Heart left ventricle (tissue), 16 donors: ENCODE data around the gene NCAM1. TPM values are rescaled to one million over a fixed set of nuclear protein-coding genes. Genes with fewer than 3 reads are reported as not detected.

Experiments
- ATAC-seq, 4 donors: fragments of 200-7000 bp; cut with Tn5 transposase; one replicate each; pipeline ENCODE4 v1.9.1; 2020 to 2022; ENCODE audit warnings: moderate library complexity in 4 of 4, mild to moderate bottlenecking in 3 of 4, moderate number of reproducible peaks in 1 of 4
- DNase-seq, 5 donors: peaks; one replicate each; pipeline ENCODE4 v3.0.0-alpha.2; 2020
- H3K27ac ChIP-seq, 12 donors: fragments of 200-600 bp; sonication (generic) in 4 of 12; one replicate each; pipeline versions ENCODE4 v1.5.0 to v1.8.0; 2016 to 2022; ENCODE audit warnings: mild to moderate bottlenecking in 2 of 12
- H3K27me3 ChIP-seq, 9 donors: fragments of 200-600 bp; sonication (generic) in 2 of 9; one replicate each; pipeline versions ENCODE4 v1.5.1 to v1.8.0; 2016 to 2022; ENCODE audit warnings: mild to moderate bottlenecking in 3 of 9
- H3K36me3 ChIP-seq, 9 donors: fragments of 200-600 bp; sonication (generic) in 2 of 9; one replicate each; pipeline versions ENCODE4 v1.5.0 to v1.8.0; 2018 to 2022; ENCODE audit warnings: mild to moderate bottlenecking in 2 of 9
- H3K4me1 ChIP-seq, 12 donors: fragments of 200-600 bp; sonication (generic) in 4 of 12; one replicate each; pipeline versions ENCODE4 v1.5.0 to v1.8.0; 2016 to 2022; ENCODE audit warnings: mild to moderate bottlenecking in 3 of 12
- H3K4me3 ChIP-seq, 12 donors: fragments of 200-600 bp; sonication (generic) in 4 of 12; one replicate each; pipeline versions ENCODE4 v1.5.0 to v1.8.0; 2017 to 2022; ENCODE audit warnings: mild to moderate bottlenecking in 9 of 12, moderate library complexity in 4 of 12
- H3K9me3 ChIP-seq, 12 donors: fragments of 200-600 bp; sonication (generic) in 4 of 12; one replicate each; pipeline versions ENCODE4 v1.5.0 to v1.8.0; 2016 to 2022; ENCODE audit warnings: mild to moderate bottlenecking in 1 of 12
- POLR2A ChIP-seq, 2 donors: fragments of 450-650 bp; IDR thresholded peaks; one replicate each; pipeline ENCODE4 v1.6.1; 2017; ENCODE audit warnings: antibody characterized with exemption in 2 of 2, mild to moderate bottlenecking in 2 of 2, moderate library complexity in 2 of 2
- WGBS, 4 donors: extraction: QIAGEN DNeasy Blood & Tissue Kit in 2 of 4; methylation state at CpG; one replicate each; pipeline versions ENCODE4 v1.1.5 to v1.1.7; 2013 to 2018; 5-methylcytosine and 5-hydroxymethylcytosine counted together
- intact Hi-C, 10 donors: fragments of 100-400 bp; cut with DNase I; formaldehyde crosslinking; loops; one replicate each; pipeline versions ENCODE4 v1.11.1 to v1.14.2; 2022
- polyA plus RNA-seq, 2 donors: library from polyadenylated mRNA; stranded (reverse); fragments of 200-250 nt; gene quantifications; one replicate each; pipeline ENCODE4 v1.2.3, GENCODE V29; 2013
- total RNA-seq, 9 donors: library from RNA; depleted of rRNA in 2 of 9; stranded (reverse); fragments of >200 nt in 2 of 9; fragmentation: NEBNext Ultra II Directional in 3 of 9; extraction: Animal tissue kit (Norgen Biotek cat#: 25700) in 3 of 9; gene quantifications; one replicate each; pipeline versions ENCODE4 v1.1.0 to v1.2.4, GENCODE V29; 2016 to 2023
- TF ChIP-seq, protein P1 (sequence below), 12 donors: fragments of 200-600 bp; sonication (generic) in 4 of 12; IDR thresholded peaks; one replicate each; pipeline versions ENCODE4 v1.5.0 to v1.8.0; 2018 to 2022; ENCODE audit warnings: antibody characterized with exemption in 12 of 12, mild to moderate bottlenecking in 5 of 12
- donor health status: ischemic (EF 13 %, LVEDD 7.1; RV severe dilation, severe dysfunction).
- donor health status: healthy with polysubstance abuse.
- donor health status: DM: no; HTN: yes; CAD: no.
- donor health status: DM: no; HTN: no; CAD: no.
- donor health status: ischemic (EF 25% LVEDD 6.9; RV normal size, moderate dysfunction).
- donor health status: ischemic (EF 25% LVEDD 5.7; RV mildly dilated, moderate dysfunction).
- donor health status: healthy.
- donor health status: DM: yes; HTN: yes; CAD: no.
- donor health status: ischemic (EF 35%, LVEDD 5.7; RV mildly dilated, moderate dysfunction).
- donor health status: nonischemic (EF 11% LVEDD 7.7; RV severe dilation, severe dysfunction).
- donor health status: DM: yes; HTN: yes; CAD: no.
- donor health status: PGD.
- donor health status: ischemic (EF 29% LVEDD 5.4; RV normal size, mild dysfunction).
- donor health status: nonischemic (EF 23%, LVEDD 6.1; RV moderate dilation, normal function).

Gene NCAM1
- total and polyA plus RNA-seq, 11 donors: 78.0 to 753 (median 389) TPM

GRCh38 chr11:113077379-113077778 is 116.2 kb downstream of the NCAM1 start:
- Histone ChIP-seq H3K9me3 (no peaks in the 10 kb centered on the region), H3K4me3 (no peak overlapping the region), H3K27ac (peak overlapping the region in 2 of 12 donors; percentile 18 to 69), H3K36me3 (no peaks in the 10 kb centered on the region), H3K27me3 (no peaks in the 10 kb centered on the region), H3K4me1 (peaks cover 0 to 41% (median 8%) of the 10 kb centered on the region in 12 donors)
- TF ChIP-seq, protein P1, sequence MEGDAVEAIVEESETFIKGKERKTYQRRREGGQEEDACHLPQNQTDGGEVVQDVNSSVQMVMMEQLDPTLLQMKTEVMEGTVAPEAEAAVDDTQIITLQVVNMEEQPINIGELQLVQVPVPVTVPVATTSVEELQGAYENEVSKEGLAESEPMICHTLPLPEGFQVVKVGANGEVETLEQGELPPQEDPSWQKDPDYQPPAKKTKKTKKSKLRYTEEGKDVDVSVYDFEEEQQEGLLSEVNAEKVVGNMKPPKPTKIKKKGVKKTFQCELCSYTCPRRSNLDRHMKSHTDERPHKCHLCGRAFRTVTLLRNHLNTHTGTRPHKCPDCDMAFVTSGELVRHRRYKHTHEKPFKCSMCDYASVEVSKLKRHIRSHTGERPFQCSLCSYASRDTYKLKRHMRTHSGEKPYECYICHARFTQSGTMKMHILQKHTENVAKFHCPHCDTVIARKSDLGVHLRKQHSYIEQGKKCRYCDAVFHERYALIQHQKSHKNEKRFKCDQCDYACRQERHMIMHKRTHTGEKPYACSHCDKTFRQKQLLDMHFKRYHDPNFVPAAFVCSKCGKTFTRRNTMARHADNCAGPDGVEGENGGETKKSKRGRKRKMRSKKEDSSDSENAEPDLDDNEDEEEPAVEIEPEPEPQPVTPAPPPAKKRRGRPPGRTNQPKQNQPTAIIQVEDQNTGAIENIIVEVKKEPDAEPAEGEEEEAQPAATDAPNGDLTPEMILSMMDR (IDR thresholded peaks at IDR 0.05): no peak
- no peak for TF ChIP-seq POLR2A (IDR thresholded peaks at IDR 0.05)
- WGBS, 4 donors: 40 to 59% (median 55%) methylated on average over 6 of the region's 6 CpGs
- DNase-seq (no peak), ATAC-seq (peak; percentile 42 to 54 (median 44))
- intact Hi-C loops: no loop called here

DNA sequence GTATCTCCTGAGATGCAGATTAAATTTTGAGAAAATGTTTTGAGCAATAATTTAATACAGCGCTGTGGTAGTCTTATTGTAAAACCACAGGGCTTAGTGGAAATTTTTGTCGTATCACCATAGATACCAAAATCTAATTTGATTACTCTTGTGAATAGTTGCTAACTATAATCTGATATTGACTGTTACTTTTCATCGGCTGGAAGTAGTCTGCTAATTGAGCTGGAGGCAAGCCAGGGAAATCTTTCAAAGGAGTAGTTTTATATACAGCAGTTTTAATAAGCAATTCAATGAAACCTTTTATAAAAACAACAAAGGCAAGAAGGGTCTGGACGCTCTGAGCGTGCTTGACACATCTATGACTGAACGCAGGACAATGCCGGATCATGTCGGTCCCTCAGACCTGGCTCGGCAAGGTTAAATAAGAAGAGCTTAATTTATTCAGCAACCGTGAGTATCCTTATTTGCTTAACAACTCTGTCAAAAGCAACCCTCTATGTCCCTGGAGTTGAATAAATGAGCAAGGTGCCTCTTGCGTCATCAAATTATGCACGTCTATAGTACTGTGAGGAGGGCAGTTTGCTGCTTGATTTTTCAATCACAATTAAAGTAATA is 121.2 kb downstream of the NCAM1 start:
- no peak overlapping the region for H3K27ac ChIP-seq
- no peak for ATAC-seq
- intact Hi-C loops: no loop called here
- no peaks in the 10 kb centered on the region for H3K27me3 ChIP-seq
- WGBS, 4 donors: 68 to 76% (median 73%) methylated on average over 12 of the region's 12 CpGs
- no peaks in the 10 kb centered on the region for H3K9me3 ChIP-seq
- no peaks in the 10 kb centered on the region for H3K36me3 ChIP-seq
- TF ChIP-seq, protein P1 (IDR thresholded peaks at IDR 0.05): no peak
- TF ChIP-seq POLR2A (IDR thresholded peaks at IDR 0.05): no peak
- H3K4me3 ChIP-seq: no peak overlapping the region
- no peak for DNase-seq
- H3K4me1 ChIP-seq: peaks cover 0 to 19% (median 0%) of the 10 kb centered on the region in 12 donors

- no peaks in the 10 kb centered on the region for H3K27me3 ChIP-seq
- WGBS, 4 donors: 64 to 74% (median 70%) methylated on average over 3 of the region's 3 CpGs
- TF ChIP-seq, protein P1 (IDR thresholded peaks at IDR 0.05): no peak
- TF ChIP-seq POLR2A (IDR thresholded peaks at IDR 0.05): no peak
- DNase-seq: no peak
- H3K4me3 ChIP-seq: no peak overlapping the region
- peaks cover 0 to 21% (median 0%) of the 10 kb centered on the region in 12 donors for H3K4me1 ChIP-seq
- no peak for ATAC-seq
- intact Hi-C loops: no loop called here
- H3K36me3 ChIP-seq: no peaks in the 10 kb centered on the region
- H3K9me3 ChIP-seq: no peaks in the 10 kb centered on the region
- H3K27ac ChIP-seq: no peak overlapping the region
Observed at GRCh38 chr11:113083571-113083970, 122.4 kb downstream of the NCAM1 start.

GRCh38 chr11:113084297-113084696 is 123.1 kb downstream of the NCAM1 start:
- no peaks in the 10 kb centered on the region for H3K27me3 ChIP-seq
- no peaks in the 10 kb centered on the region for H3K36me3 ChIP-seq
- no peak for DNase-seq
- H3K4me3 ChIP-seq: no peak overlapping the region
- H3K27ac ChIP-seq: no peak overlapping the region
- 74 to 85% (median 77%) methylated on average over 4 of the region's 4 CpGs for WGBS, 4 donors
- intact Hi-C loops: no loop called here
- H3K9me3 ChIP-seq: no peaks in the 10 kb centered on the region
- H3K4me1 ChIP-seq: peaks cover 0 to 21% (median 0%) of the 10 kb centered on the region in 12 donors
- ATAC-seq: no peak
- TF ChIP-seq, protein P1 (IDR thresholded peaks at IDR 0.05): no peak
- TF ChIP-seq POLR2A (IDR thresholded peaks at IDR 0.05): no peak
